HG03520 (cell line): ENCODE results near the gene IMMP2L.

Experiments
- ATAC-seq: cut with Tn5 transposase; IDR thresholded peaks from one replicate; pipeline ENCODE4 v1.9.1; 2021; ENCODE audit warnings: mild to moderate bottlenecking, moderate library complexity; ENCODE audit not compliant: unreplicated experiment

IMMP2L gene

DNA sequence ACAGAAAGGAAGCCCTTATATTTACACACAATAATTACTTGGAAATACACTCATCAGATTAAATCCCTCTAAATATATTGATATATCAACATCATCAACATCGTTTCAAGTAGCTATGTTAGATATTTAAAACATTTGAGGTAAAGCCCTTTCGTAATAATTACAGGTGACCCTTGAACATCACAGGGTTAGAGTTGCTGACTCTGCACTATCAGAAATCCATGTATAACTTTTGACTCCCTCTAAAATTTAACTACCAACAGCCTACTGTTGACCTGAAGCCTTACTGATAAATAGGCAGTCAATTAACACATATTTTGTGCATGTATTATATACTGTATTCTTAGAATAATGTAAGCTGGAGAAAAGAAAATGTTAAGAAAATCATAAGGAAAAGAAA lies 505.9 kb downstream of the IMMP2L start:
- no peak for ATAC-seq

DNA sequence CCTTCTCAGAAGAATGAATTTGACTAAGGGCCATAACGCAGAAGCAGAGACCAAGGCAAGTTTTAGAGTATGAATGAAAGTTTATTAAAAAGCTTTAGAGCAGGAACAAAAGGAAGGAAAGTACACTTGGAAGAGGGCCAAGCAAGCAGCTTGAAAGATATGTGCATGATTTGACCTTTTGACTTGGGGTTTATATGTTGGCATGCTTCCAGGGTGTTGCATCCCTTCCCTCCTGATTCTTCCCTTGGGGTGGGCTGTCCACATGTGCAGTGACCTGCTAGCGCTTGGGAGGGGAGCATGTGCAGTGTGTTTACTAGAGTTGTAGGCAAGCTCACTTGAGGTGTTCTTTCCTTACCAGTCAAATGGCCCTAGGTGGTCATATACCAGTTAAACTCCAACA lies 509.3 kb downstream of the IMMP2L start:
- ATAC-seq, result no peak

- ATAC-seq, result no peak
Observed at GRCh38 chr7:111051832-111052231, 510.5 kb downstream of the IMMP2L start.

GRCh38 chr7:111050875-111051416 lies 511.3 kb downstream of the IMMP2L start:
- no peak for ATAC-seq

GRCh38 chr7:111049971-111050680 lies 512.2 kb downstream of the IMMP2L start:
- ATAC-seq, result no peak

DNA sequence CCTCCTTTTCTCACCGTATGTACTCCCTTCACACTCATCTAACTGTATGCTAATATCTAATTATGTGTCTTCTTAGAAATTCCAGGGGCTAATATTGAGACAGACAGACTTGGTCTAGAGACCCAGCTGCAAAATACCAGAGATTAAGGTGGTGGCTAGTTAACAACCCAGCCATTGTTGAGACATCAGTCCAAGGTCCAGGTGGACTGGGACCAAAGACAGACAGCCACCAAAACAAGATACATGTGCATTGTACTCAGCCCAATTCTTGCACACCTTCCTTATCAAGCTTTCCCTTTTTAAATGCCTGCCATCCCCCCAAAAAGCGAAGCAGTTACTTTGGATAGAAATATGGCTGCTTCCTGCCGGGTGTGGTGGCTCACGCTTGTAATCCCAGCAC lies 514.7 kb downstream of the IMMP2L start:
- no peak for ATAC-seq

- no peak for ATAC-seq
Observed at GRCh38 chr7:111045449-111045848, 516.8 kb downstream of the IMMP2L start.

GRCh38 chr7:111043561-111043960 lies 518.7 kb downstream of the IMMP2L start:
- peak; percentile 84 for ATAC-seq

GRCh38 chr7:111042842-111043241 lies 519.5 kb downstream of the IMMP2L start:
- no peak for ATAC-seq

DNA sequence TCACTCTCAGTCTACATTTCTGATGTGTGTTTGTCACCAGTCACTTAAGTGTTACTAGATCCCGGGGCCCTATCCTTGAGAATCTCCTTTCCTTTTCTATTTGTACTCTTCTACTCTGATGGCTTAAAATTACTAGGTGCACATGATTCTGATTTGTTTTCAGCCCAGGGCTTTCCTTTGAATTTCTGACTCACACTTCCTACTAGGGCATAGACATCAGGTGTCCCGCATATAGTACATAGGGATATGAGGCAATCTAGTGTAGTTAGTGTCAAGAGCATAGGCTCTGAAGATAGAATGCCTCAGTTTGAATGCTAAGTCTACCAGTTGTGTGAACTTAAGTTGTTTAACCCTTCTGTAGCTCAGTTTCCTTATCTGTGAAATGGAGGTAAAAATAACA lies 520.7 kb downstream of the IMMP2L start:
- no peak for ATAC-seq

- ATAC-seq, result no peak
Observed at GRCh38 chr7:111038185-111038584, 524.1 kb downstream of the IMMP2L start.

- no peak for ATAC-seq
Observed at GRCh38 chr7:111031916-111032315, 530.4 kb downstream of the IMMP2L start.

DNA sequence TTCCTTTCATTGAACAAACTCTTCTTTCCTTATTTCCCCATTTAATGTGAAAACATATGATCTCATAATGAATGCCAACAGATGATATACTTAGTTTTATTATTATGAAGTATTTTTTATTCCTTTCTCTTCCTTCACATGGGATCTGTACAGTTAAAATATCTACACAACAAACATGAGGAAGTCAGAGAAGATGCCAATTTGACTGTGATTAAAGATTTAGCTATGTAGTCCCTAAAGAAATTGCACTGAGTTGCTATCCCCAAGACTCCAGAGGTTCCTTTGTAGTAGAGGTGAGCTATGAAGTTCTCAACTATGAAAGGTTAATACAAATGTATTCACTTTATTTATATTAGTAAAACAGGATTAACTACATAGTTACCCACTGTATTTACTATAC lies 532.0 kb downstream of the IMMP2L start:
- ATAC-seq, result no peak

GRCh38 chr7:111029574-111030251 lies 532.6 kb downstream of the IMMP2L start:
- peak; percentile 72 for ATAC-seq

GRCh38 chr7:111029141-111029572 lies 533.1 kb downstream of the IMMP2L start:
- ATAC-seq, result peak; percentile 12

DNA sequence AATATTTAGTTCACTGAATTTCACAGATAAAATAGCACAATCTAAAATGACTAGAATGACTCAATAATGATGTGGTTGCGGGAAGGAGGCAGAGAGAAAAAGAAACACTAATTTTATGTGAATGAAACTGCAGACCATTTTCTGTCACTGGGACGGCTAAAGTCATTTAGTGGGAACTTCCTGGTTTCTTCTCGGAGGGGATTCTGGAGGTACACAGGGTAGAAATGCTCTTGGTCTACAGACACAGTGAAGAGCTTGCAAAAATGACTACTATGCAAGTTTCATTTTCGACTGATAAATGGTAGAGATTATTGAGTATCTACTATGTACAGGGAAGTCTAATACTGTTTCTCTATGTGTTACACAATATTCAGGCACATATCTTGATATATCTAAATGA lies 534.9 kb downstream of the IMMP2L start:
- ATAC-seq, result no peak

- no peak for ATAC-seq
Observed at GRCh38 chr7:111026806-111027205, 535.5 kb downstream of the IMMP2L start.

DNA sequence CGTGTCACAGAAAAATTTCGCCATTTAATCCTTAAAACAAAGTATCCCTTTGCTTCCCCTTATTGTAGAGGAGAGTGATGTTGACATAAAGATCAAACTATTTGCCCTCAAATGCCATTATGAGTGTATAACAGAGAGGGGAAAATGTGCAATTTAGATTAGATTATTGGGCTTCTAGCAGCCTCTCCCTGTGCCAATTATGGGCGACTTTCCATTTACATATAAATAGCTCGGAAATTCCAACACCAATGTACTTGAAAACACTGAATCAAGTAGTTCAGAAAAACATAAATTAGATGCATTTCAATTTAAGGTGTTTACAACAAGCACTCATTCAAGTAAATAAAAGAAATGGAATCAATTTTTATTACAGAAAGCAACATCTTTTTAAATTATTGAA lies 535.9 kb downstream of the IMMP2L start:
- ATAC-seq, result no peak

DNA sequence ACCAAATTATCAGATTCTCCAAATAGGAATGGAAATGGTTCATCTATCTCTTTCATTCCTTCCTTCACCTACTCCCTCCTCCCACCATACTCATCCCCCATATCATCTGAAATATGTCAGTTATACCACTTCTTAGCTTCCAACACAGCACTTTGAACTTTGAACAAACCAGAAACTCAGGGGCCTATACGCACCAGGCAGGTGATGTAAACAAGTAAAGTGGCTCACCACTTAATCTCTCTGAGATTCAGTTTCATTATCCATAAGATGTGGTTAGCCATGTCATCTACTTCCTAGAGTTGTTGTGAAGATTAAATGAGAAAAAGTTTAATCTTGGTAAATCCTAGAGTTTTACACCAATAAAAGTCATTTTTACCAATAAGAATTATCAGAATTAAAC lies 537.3 kb downstream of the IMMP2L start:
- peak; percentile 47 for ATAC-seq

DNA sequence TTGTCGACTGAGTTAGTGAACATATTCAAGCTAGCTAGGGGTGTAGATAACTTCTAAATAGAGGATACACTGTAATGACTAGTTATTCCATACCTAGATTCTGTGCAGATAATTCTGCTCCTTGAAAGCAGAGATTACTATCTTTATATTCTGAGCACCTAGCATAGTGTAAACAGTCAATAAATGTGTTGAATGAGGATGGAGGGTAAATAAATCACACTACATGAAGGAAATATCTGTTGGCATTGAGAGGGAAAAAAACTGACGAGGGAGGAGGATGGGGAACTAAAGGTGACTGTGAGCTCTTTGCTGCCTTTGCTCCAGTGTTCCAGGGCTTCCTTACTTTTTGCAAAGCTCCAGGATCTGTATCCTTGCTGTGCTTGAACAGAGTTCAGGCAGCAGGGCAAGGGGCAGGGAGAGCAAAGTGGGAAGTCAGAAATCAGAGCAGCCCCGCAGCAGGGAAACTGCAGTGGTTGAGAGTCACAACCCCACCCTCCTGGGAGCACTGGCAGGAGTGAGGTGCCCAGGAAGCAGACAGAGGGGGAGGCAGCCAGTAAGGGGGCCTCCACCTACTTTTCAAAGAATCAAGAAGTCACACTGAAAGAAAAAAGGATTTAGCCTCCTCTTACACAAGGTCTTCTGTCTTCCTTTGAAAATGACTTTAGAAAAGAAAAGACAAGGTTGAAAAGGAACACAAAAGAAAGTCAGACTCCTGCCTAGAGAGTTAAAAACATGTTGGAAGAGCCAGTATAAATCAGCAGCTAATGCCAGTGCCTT lies 543.1 kb downstream of the IMMP2L start:
- ATAC-seq, result no peak

- no peak for ATAC-seq
Observed at GRCh38 chr7:111018447-111018846, 543.8 kb downstream of the IMMP2L start.

GRCh38 chr7:111014079-111014478 lies 548.2 kb downstream of the IMMP2L start:
- ATAC-seq, result no peak
